HG02884 (cell line): ENCODE data around the gene NLGN3.

Source experiments
- ATAC-seq: cut with Tn5 transposase; IDR thresholded peaks from one replicate; pipeline ENCODE4 v1.9.1; 2021; ENCODE audit warnings: mild to moderate bottlenecking, moderate library complexity; ENCODE audit not compliant: unreplicated experiment

The NLGN3 gene

GRCh38 chrX:71212536-71212935, 67.9 kb downstream of the NLGN3 start:
- no peak for ATAC-seq

GRCh38 chrX:71214152-71214551, 69.5 kb downstream of the NLGN3 start:
- no peak for ATAC-seq

GRCh38 chrX:71214604-71215337, 70.1 kb downstream of the NLGN3 start:
- ATAC-seq, result no peak

- no peak for ATAC-seq
Measured at GRCh38 chrX:71215338-71215912, 70.8 kb downstream of the NLGN3 start.

DNA sequence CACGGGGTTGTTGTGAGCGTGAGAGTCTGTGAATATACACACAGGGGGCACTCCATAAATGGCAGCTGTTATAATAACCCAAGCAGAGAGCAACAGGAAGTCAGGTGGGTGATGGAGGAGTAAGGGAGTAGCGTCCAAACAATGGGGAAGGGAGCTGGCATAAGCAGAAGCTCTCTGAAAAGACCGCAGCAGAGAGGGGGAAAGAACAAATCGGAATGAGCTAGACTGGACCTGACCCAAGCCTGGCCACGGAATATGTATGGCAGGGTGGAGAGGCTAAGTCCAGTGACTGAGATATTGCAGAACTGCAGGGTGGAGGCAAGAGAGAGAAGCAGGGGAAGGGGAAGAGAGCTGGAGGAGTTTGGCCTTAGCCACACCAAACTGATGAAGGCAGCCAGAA, 71.8 kb downstream of the NLGN3 start:
- ATAC-seq, result no peak

- ATAC-seq, result no peak
Measured at GRCh38 chrX:71217298-71217697, 72.7 kb downstream of the NLGN3 start.
